ENCODE measurements around the gene C15orf40. TPM values are rescaled to one million over a fixed set of nuclear protein-coding genes. Genes with fewer than 3 reads are reported as not detected.

The C15orf40 gene
- total RNA-seq, 4 donors from 2014 or later, result 9.7 to 31.6 (median 22.4) TPM

GRCh38 chr15:82999426-82999825, 12.0 kb downstream of the C15orf40 start:
- no peaks in the 10 kb centered on the region for H3K36me3 ChIP-seq
- no peaks in the 10 kb centered on the region for H3K9me3 ChIP-seq
- H3K27me3 ChIP-seq, result no peaks in the 10 kb centered on the region
- intact Hi-C loops (cut with DNase I), result no loop called here
- no peak for TF ChIP-seq POLR2A (IDR thresholded peaks at IDR 0.05)
- no peak for TF ChIP-seq CTCF (IDR thresholded peaks at IDR 0.05)
- no peak for DNase-seq
- no peak overlapping the region for H3K27ac ChIP-seq
- H3K4me3 ChIP-seq (replicated peaks in 1 of 3), result no peak overlapping the region
- 85 to 88% methylated on average over 6 of the region's 6 CpGs for WGBS, 2 donors
- peaks cover 5 to 7% of the 10 kb centered on the region in 2 donors for H3K4me1 ChIP-seq

GRCh38 chr15:82995938-82996337, 15.5 kb downstream of the C15orf40 start:
- TF ChIP-seq CTCF (IDR thresholded peaks at IDR 0.05), result no peak
- no peak for TF ChIP-seq POLR2A (IDR thresholded peaks at IDR 0.05)
- H3K27me3 ChIP-seq, result no peaks in the 10 kb centered on the region
- no peaks in the 10 kb centered on the region for H3K9me3 ChIP-seq
- 74 to 76% methylated on average over 3 of the region's 3 CpGs for WGBS, 2 donors
- DNase-seq, result no peak
- H3K4me3 ChIP-seq (replicated peaks in 1 of 3), result no peak overlapping the region
- peaks cover 0 to 8% of the 10 kb centered on the region in 2 donors for H3K36me3 ChIP-seq
- peaks cover 5 to 7% of the 10 kb centered on the region in 2 donors for H3K4me1 ChIP-seq
- intact Hi-C loops (cut with DNase I), result no loop called here
- no peak overlapping the region for H3K27ac ChIP-seq

GRCh38 chr15:82995076-82995475, 16.4 kb downstream of the C15orf40 start:
- H3K4me1 ChIP-seq, result peaks cover 3 to 5% of the 10 kb centered on the region in 2 donors
- no peak for DNase-seq
- 87 to 95% methylated on average over 2 of the region's 2 CpGs for WGBS, 2 donors
- no peak overlapping the region for H3K27ac ChIP-seq
- peaks cover 0 to 8% of the 10 kb centered on the region in 2 donors for H3K36me3 ChIP-seq
- intact Hi-C loops (cut with DNase I), result no loop called here
- H3K9me3 ChIP-seq, result no peaks in the 10 kb centered on the region
- TF ChIP-seq CTCF (IDR thresholded peaks at IDR 0.05), result no peak
- TF ChIP-seq POLR2A (IDR thresholded peaks at IDR 0.05), result no peak
- H3K4me3 ChIP-seq (replicated peaks in 1 of 3), result no peak overlapping the region
- H3K27me3 ChIP-seq, result no peaks in the 10 kb centered on the region

- H3K27ac ChIP-seq, result no peak overlapping the region
- no peaks in the 10 kb centered on the region for H3K27me3 ChIP-seq
- no peaks in the 10 kb centered on the region for H3K9me3 ChIP-seq
- H3K36me3 ChIP-seq, result peaks cover 10 to 20% of the 10 kb centered on the region in 2 donors
- no peaks in the 10 kb centered on the region for H3K4me1 ChIP-seq
- intact Hi-C loops (cut with DNase I), result no loop called here
- H3K4me3 ChIP-seq (replicated peaks in 1 of 3), result no peak overlapping the region
- DNase-seq, result no peak
- TF ChIP-seq CTCF (IDR thresholded peaks at IDR 0.05) (no peak), POLR2A (IDR thresholded peaks at IDR 0.05) (no peak)
- 69 to 74% methylated on average over 4 of the region's 4 CpGs for WGBS, 2 donors
Measured at GRCh38 chr15:82993144-82993543, 18.3 kb downstream of the C15orf40 start.

- H3K4me3 ChIP-seq (replicated peaks in 1 of 3), result no peak overlapping the region
- WGBS, 2 donors, result 88 to 96% methylated on average over 3 of the region's 3 CpGs
- H3K36me3 ChIP-seq, result peaks cover 10 to 20% of the 10 kb centered on the region in 2 donors
- no peak for DNase-seq
- H3K27ac ChIP-seq, result no peak overlapping the region
- H3K27me3 ChIP-seq, result no peaks in the 10 kb centered on the region
- intact Hi-C loops (cut with DNase I), result no loop called here
- no peaks in the 10 kb centered on the region for H3K4me1 ChIP-seq
- H3K9me3 ChIP-seq, result no peaks in the 10 kb centered on the region
- TF ChIP-seq POLR2A (IDR thresholded peaks at IDR 0.05) (no peak), CTCF (IDR thresholded peaks at IDR 0.05) (no peak)
Measured at GRCh38 chr15:82992436-82992998, 18.9 kb downstream of the C15orf40 start.
